GM21619 (cell line): Measurements from ENCODE around the gene SATL1.
"Not testable (repeated sequence)": the region's sequence is repeated elsewhere in the genome, so short reads cannot be mapped to it uniquely, and the experiment has no call there.

Experiments
- ATAC-seq: cut with Tn5 transposase; IDR thresholded peaks from one replicate; pipeline ENCODE4 v1.9.1; 2021; ENCODE audit not compliant: unreplicated experiment

Gene SATL1

GRCh38 chrX:85243761-85244449 is at the start of gene SATL1, which contains the start of gene ZNF711:
Gene SATL1, minus strand, starts transcription at chrX:85243779. Its CDS starts 134,811 bp downstream, at chrX:85108968.
Gene ZNF711, plus strand, starts transcription at chrX:85243991. Its CDS starts 3,582 bp downstream, at chrX:85247573.
- ATAC-seq = peak; percentile 55

GRCh38 chrX:85288992-85289723 is 45.6 kb upstream of the SATL1 start:
- no peak for ATAC-seq

- ATAC-seq = not testable (repeated sequence)
These were observed 41.7 kb upstream of the SATL1 start for GRCh38 chrX:85285286-85285685.

- ATAC-seq = peak; percentile 44
These were observed 1.1 kb upstream of the SATL1 start for GRCh38 chrX:85244450-85245211.

- ATAC-seq = no peak
These were observed 424 bp downstream of the SATL1 start for GRCh38 chrX:85243155-85243554.

GRCh38 chrX:85223359-85223758 is 20.2 kb downstream of the SATL1 start:
- no peak for ATAC-seq

- no peak for ATAC-seq
These were observed 22.2 kb downstream of the SATL1 start for GRCh38 chrX:85221361-85221760.

GRCh38 chrX:85215946-85216345 is 27.6 kb downstream of the SATL1 start:
- ATAC-seq = no peak

- ATAC-seq = no peak
These were observed 29.6 kb downstream of the SATL1 start for GRCh38 chrX:85213792-85214530.

- no peak for ATAC-seq
These were observed 40.1 kb downstream of the SATL1 start for GRCh38 chrX:85203461-85203970.

- no peak for ATAC-seq
These were observed 47.3 kb downstream of the SATL1 start for GRCh38 chrX:85196319-85196718.

GRCh38 chrX:85159644-85160043 is 83.9 kb downstream of the SATL1 start:
- no peak for ATAC-seq

- ATAC-seq = peak; percentile 72
These were observed 102.6 kb downstream of the SATL1 start for GRCh38 chrX:85140964-85141363.

- no peak for ATAC-seq
These were observed 104.2 kb downstream of the SATL1 start for GRCh38 chrX:85139422-85139821.

- no peak for ATAC-seq
These were observed 107.2 kb downstream of the SATL1 start for GRCh38 chrX:85136409-85136808.

- ATAC-seq = no peak
These were observed 128.3 kb downstream of the SATL1 start for GRCh38 chrX:85115252-85115651.

GRCh38 chrX:85114776-85115175 is 128.8 kb downstream of the SATL1 start:
- ATAC-seq = no peak

GRCh38 chrX:85114171-85114570 is 129.4 kb downstream of the SATL1 start:
- no peak for ATAC-seq

GRCh38 chrX:85113746-85114145 is 129.8 kb downstream of the SATL1 start:
- ATAC-seq = no peak

- no peak for ATAC-seq
These were observed 131.3 kb downstream of the SATL1 start for GRCh38 chrX:85112293-85112692.

GRCh38 chrX:85111347-85111746 is 132.2 kb downstream of the SATL1 start:
- ATAC-seq = no peak
